GM18861 (cell line): ENCODE measurements around the gene HTT.

ENCODE experiments used
- ATAC-seq: cut with Tn5 transposase; IDR thresholded peaks from one replicate; pipeline ENCODE4 v1.9.1; 2021; ENCODE audit not compliant: unreplicated experiment

HTT gene

GRCh38 chr4:3229964-3230363, 155.5 kb downstream of the HTT start:
- ATAC-seq, result no peak

DNA sequence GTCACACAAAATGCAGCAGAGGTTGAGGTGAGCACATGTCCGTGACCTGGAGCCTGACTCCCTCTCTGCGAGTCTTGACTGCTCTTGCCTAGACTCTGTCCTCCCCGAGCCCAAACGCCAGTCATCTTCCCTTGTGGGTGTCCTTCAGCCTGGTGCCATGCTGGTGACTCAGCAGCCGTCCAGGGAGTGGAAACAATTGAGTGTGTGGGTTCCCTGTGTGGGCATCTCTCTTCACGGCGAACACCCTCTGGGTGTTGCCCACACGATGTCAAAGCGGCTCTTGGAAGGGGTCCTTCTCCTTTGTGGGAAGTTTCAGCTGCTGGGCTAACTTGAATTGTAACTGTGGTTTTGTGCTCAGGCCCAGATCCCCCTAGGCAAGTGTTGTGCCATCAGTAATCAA, 157.0 kb downstream of the HTT start:
- ATAC-seq, result no peak

DNA sequence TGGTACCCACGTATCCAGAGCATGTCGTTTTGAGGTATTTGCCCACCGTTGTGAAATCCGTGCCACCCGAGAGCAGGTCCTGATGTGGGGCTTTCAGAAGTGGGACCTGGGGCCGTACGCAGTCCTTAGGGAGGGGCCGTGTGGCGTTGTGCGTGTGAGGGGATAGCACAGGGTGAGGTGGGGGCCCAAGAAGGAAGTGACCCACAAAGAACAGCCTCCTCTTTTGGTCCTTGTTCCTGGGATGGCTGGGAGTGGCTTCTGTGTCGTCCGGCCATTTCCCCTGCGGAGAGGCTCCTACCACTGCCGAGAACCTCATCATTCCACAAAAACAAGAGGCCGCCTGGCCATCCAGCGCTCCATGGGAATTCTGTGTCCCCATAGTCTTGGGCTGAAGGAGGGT, 157.5 kb downstream of the HTT start:
- no peak for ATAC-seq

DNA sequence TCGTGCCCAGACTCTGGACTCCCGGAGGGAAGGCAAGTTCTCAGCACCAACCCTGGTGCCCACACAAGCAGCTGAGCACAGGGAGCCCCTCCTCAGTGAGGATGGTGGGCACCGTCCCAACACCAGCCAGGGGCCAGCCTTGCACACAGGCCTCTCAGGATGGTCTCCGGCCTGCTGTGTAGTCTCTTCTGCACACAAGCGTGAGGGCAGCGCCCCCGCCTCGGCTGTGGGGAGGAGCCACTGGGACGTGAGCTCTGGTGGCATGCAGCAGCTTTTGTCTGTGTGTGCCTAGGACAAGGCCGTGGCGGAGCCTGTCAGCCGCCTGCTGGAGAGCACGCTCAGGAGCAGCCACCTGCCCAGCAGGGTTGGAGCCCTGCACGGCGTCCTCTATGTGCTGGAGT, 158.4 kb downstream of the HTT start:
- no peak for ATAC-seq

GRCh38 chr4:3233391-3234071, 159.1 kb downstream of the HTT start:
- ATAC-seq, result no peak

GRCh38 chr4:3234171-3235029, 159.9 kb downstream of the HTT start:
- ATAC-seq, result no peak

DNA sequence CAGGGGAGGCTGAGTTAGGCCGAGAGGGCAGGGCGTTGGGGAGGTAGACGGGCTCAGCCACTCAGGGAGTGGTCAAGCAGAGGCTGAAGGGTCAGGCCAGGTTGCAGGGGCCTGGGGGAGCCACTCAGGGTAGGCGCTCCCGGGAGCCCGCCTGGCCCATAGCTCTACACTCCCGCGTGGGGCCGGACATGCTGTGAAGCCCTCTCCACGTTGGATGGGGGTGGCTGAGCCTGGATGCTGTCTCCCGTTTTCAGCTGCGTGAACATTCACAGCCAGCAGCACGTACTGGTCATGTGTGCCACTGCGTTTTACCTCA, 160.5 kb downstream of the HTT start:
- no peak for ATAC-seq

- no peak for ATAC-seq
These were observed 161.1 kb downstream of the HTT start for GRCh38 chr4:3235581-3235980.

DNA sequence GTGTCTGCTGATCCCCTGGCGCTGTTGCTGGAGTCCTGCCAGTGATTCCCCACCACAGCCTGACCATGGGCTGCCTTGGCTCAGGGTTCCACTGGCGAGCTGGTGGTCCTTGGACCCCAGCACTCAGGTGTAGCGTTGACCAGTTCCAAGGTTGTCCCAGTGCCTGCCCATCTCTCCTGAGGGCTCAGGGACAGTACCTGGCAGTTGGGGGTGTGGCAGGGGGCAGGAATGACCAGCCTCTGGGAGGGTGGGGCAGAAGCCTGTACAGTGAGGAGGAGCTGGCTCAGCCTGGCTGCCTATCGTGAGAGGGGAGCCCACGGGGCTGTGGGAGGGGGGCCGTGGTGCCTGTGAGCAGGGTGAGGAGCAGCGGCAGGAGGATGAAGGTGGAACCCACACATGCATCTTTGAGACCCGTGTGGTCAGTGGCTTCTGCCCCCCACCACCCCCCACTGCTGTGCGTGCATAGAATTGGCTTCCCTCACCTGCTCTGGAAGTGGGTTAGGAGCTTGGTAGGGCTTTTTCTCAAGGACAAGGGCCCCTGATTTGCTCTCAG, 161.9 kb downstream of the HTT start:
- ATAC-seq, result no peak

DNA sequence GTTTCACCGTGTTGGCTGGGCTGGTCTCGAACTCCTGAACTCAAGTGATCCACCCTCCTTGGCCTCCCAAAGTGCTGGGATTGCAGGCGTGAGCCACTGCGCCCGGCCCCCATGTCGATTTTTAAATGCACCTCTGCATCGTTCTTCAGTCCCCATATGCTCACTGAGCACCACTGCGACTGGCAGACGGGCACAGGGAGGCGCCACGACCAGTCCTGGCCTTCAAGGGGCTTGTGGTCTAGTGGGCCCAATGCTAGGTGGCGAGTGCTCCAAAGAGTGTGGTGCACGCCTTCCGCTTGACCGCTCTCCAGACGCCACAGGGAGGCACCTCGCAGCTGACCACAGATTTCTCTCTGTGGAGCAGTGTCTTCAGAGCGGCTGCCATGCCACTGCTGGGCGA, 162.8 kb downstream of the HTT start:
- ATAC-seq, result no peak

DNA sequence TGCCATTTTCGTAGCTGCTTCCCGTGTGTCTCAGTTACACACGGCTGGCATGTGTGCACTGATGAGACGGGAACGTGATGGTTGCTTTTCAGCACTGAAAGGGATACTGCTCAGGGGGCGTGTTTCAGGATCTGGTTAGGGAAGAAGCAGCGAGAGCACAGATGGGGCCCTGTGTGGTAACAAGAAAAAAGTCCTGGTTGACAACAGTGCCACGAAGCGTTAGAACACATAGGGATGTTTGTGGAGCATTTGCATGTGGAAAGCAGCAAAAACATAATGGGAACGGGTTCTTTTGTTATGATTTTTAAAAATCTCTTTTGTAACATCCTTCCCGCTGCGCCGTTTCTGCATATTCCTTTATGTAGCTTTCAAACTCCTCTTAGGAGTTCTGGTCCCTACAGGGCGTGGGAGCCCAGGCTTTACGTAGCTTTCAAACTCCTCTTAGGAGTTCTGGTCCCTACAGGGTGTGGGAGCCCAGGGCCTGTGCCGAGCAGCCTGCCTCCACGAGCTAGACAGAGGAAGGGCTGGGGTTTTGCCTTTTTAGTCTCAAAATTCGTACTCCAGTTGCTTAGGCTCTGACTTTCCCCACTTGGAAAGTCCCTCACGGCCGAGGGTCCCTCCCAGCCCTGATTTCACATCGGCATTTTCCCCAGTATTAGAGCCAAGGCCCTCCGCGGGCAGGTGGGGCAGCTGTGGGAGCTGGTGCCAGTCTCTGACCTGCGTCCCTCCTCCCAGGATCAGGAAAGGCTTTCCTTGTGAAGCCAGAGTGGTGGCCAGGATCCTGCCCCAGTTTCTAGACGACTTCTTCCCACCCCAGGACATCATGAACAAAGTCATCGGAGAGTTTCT, 163.5 kb downstream of the HTT start:
- no peak for ATAC-seq

GRCh38 chr4:3238721-3239120, 164.2 kb downstream of the HTT start:
- no peak for ATAC-seq

GRCh38 chr4:3239303-3239702, 164.8 kb downstream of the HTT start:
- ATAC-seq, result no peak

- no peak for ATAC-seq
These were observed 165.8 kb downstream of the HTT start for GRCh38 chr4:3239998-3240920.

GRCh38 chr4:3240936-3241522, 166.5 kb downstream of the HTT start:
- no peak for ATAC-seq

GRCh38 chr4:3241898-3242524, 167.5 kb downstream of the HTT start:
- no peak for ATAC-seq

DNA sequence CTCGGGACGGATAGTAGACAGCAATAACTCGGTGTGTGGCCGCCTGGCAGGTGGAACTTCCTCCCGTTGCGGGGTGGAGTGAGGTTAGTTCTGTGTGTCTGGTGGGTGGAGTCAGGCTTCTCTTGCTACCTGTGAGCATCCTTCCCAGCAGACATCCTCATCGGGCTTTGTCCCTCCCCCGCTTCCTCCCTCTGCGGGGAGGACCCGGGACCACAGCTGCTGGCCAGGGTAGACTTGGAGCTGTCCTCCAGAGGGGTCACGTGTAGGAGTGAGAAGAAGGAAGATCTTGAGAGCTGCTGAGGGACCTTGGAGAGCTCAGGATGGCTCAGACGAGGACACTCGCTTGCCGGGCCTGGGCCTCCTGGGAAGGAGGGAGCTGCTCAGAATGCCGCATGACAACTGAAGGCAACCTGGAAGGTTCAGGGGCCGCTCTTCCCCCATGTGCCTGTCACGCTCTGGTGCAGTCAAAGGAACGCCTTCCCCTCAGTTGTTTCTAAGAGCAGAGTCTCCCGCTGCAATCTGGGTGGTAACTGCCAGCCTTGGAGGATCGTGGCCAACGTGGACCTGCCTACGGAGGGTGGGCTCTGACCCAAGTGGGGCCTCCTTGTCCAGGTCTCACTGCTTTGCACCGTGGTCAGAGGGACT, 168.8 kb downstream of the HTT start:
- no peak for ATAC-seq

GRCh38 chr4:3244002-3244401, 169.5 kb downstream of the HTT start:
- ATAC-seq, result no peak

DNA sequence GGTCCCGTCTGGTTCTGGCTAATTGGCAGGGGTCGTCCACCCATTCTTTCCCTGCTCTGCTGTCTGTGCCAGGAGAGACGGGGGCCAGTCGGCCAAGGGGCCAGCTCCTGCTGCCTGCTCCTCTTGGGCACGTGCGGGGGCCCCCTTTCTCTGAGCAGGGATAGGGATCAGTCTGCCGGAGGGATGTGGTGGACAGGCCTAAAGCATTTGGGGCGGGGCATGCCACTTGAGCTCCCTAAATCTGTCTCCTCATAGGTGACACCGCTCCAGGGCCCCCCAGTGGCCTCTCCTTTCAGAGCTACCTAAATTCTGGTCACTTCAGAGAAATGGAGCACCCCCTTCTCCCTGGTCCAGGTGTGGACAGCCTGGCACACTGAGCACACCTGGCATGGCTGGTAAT, 170.3 kb downstream of the HTT start:
- ATAC-seq, result no peak
